SK-N-SH (cell line): ENCODE measurements around the gene ZHX3.

Experiments
- CHD2 ChIP-seq: fragments of 150-350 bp; IDR thresholded peaks from 2 replicates; pipeline ENCODE4 v1.6.1; 2018; ENCODE audit warnings: low read length; ENCODE audit not compliant: partially characterized antibody
- CTCF ChIP-seq: fragments of 200-600 bp; sonication (generic); IDR thresholded peaks from 2 replicates; pipeline ENCODE4 v1.6.1; 2017; ENCODE audit warnings: antibody characterized with exemption, mild to moderate bottlenecking, moderate library complexity
- GABPA ChIP-seq: IDR thresholded peaks from 2 replicates; pipeline ENCODE4 v1.4.0; 2012; ENCODE audit warnings: low read depth, mild to moderate bottlenecking
- IRF3 ChIP-seq: fragments of 150-350 bp; IDR thresholded peaks from 2 replicates; pipeline ENCODE4 v1.6.1; 2016; ENCODE audit warnings: mild to moderate bottlenecking, low read depth, low read length
- PBX3 ChIP-seq: IDR thresholded peaks from 2 replicates; pipeline ENCODE4; 2012
- POLR2AphosphoS5 ChIP-seq: IDR thresholded peaks from 2 replicates; pipeline ENCODE4 v1.6.1; 2012; ENCODE audit warnings: low read depth, low read length
- TAF1 ChIP-seq: IDR thresholded peaks from 2 replicates; pipeline ENCODE4 v1.6.1; 2012; ENCODE audit warnings: low read depth, mild to moderate bottlenecking, low read length, moderate library complexity, borderline replicate concordance
- USF2 ChIP-seq: fragments of 150-350 bp; IDR thresholded peaks from 2 replicates; pipeline ENCODE4 v1.6.1; 2017; ENCODE audit warnings: antibody characterized with exemption, low read length, low read depth, borderline replicate concordance

GRCh38 chr20:41196653-41197225 is 120.8 kb downstream of the ZHX3 start:
- no peak for TF ChIP-seq IRF3
- no peak for TF ChIP-seq PBX3
- TF ChIP-seq CTCF, result no peak
- no peak for TF ChIP-seq GABPA
- no peak for TF ChIP-seq CHD2
- TF ChIP-seq USF2, result no peak
- no peak for TF ChIP-seq POLR2AphosphoS5
- no peak for TF ChIP-seq TAF1
